Measurements from ENCODE around the gene AGTR1. TPM values are rescaled to one million over a fixed set of nuclear protein-coding genes. Genes with fewer than 3 reads are reported as not detected.

The AGTR1 gene
- polyA plus RNA-seq, 1 experiment: 0.35 TPM

GRCh38 chr3:148763156-148763680 lies 65.5 kb downstream of the AGTR1 start:
- POLR2A ChIA-PET: no interaction called here
- TF ChIP-seq CTCF (IDR thresholded peaks at IDR 0.05; ENCODE audit: low read depth, low read length): no peak
- no peaks in the 10 kb centered on the region for H3K27me3 ChIP-seq (ENCODE audit: control insufficient read depth, insufficient read depth, low read length)
- H3K4me3 ChIP-seq (ENCODE audit: low read depth, low read length): no peak overlapping the region
- no peak for DNase-seq (ENCODE audit: low read depth, low spot score)
- H3K27ac ChIP-seq (ENCODE audit: low read depth, low read length): no peak overlapping the region
- H3K9me3 ChIP-seq (ENCODE audit: control insufficient read depth, insufficient read depth, low read length): no peaks in the 10 kb centered on the region
- CTCF ChIA-PET: interaction anchor here (0.6 kb wide), 1 partner anchor 98 kb away, joined by 3 read pairs; no protein-coding TSS in a partner anchor

GRCh38 chr3:148763986-148764935 lies 66.6 kb downstream of the AGTR1 start:
- no peaks in the 10 kb centered on the region for H3K9me3 ChIP-seq (ENCODE audit: control insufficient read depth, insufficient read depth, low read length)
- no peaks in the 10 kb centered on the region for H3K27me3 ChIP-seq (ENCODE audit: control insufficient read depth, insufficient read depth, low read length)
- DNase-seq (ENCODE audit: low read depth, low spot score): no peak
- TF ChIP-seq CTCF (IDR thresholded peaks at IDR 0.05; ENCODE audit: low read depth, low read length): no peak
- CTCF ChIA-PET: no interaction called here
- H3K27ac ChIP-seq (ENCODE audit: low read depth, low read length): no peak overlapping the region
- POLR2A ChIA-PET: no interaction called here
- no peak overlapping the region for H3K4me3 ChIP-seq (ENCODE audit: low read depth, low read length)

GRCh38 chr3:148772361-148772760 lies 74.7 kb downstream of the AGTR1 start:
- ChIA-PET CTCF (no interaction called here), POLR2A (no interaction called here)
- DNase-seq (ENCODE audit: low read depth, low spot score): no peak
- H3K4me3 ChIP-seq (ENCODE audit: low read depth, low read length): no peak overlapping the region
- no peaks in the 10 kb centered on the region for H3K27me3 ChIP-seq (ENCODE audit: control insufficient read depth, insufficient read depth, low read length)
- no peak for TF ChIP-seq CTCF (IDR thresholded peaks at IDR 0.05; ENCODE audit: low read depth, low read length)
- H3K27ac ChIP-seq (ENCODE audit: low read depth, low read length): no peak overlapping the region
- H3K9me3 ChIP-seq (ENCODE audit: control insufficient read depth, insufficient read depth, low read length): no peaks in the 10 kb centered on the region

- Histone ChIP-seq H3K27me3 (ENCODE audit: control insufficient read depth, insufficient read depth, low read length) (no peaks in the 10 kb centered on the region), H3K4me3 (ENCODE audit: low read depth, low read length) (no peak overlapping the region), H3K9me3 (ENCODE audit: control insufficient read depth, insufficient read depth, low read length) (no peaks in the 10 kb centered on the region), H3K27ac (ENCODE audit: low read depth, low read length) (no peak overlapping the region)
- TF ChIP-seq CTCF (IDR thresholded peaks at IDR 0.05; ENCODE audit: low read depth, low read length): no peak
- no peak for DNase-seq (ENCODE audit: low read depth, low spot score)
- CTCF ChIA-PET: no interaction called here
- POLR2A ChIA-PET: no interaction called here
Observed at GRCh38 chr3:148772835-148773234, 75.1 kb downstream of the AGTR1 start.

GRCh38 chr3:148773805-148774204 lies 76.1 kb downstream of the AGTR1 start:
- Histone ChIP-seq H3K4me3 (ENCODE audit: low read depth, low read length) (no peak overlapping the region), H3K9me3 (ENCODE audit: control insufficient read depth, insufficient read depth, low read length) (no peaks in the 10 kb centered on the region), H3K27ac (ENCODE audit: low read depth, low read length) (no peak overlapping the region), H3K27me3 (ENCODE audit: control insufficient read depth, insufficient read depth, low read length) (no peaks in the 10 kb centered on the region)
- DNase-seq (ENCODE audit: low read depth, low spot score): no peak
- no peak for TF ChIP-seq CTCF (IDR thresholded peaks at IDR 0.05; ENCODE audit: low read depth, low read length)
- POLR2A ChIA-PET: no interaction called here
- CTCF ChIA-PET: no interaction called here
